IMR-90 (cell line): Measurements from ENCODE around the gene ILF3.

Source experiments
- BHLHE40 ChIP-seq: fragments of 150-350 bp; IDR thresholded peaks from 2 replicates; pipeline ENCODE4 v1.6.1; 2016; ENCODE audit warnings: mild to moderate bottlenecking, low read depth, low read length
- CEBPB ChIP-seq: IDR thresholded peaks from 2 replicates; pipeline ENCODE4 v1.6.1; 2012; ENCODE audit warnings: low read depth, low read length, improper control_type of control experiment
- FOS ChIP-seq: fragments of 150-350 bp; IDR thresholded peaks from 2 replicates; pipeline ENCODE4 v1.6.1; 2016; ENCODE audit warnings: low read depth, low read length
- POLR2A ChIP-seq: IDR thresholded peaks from 2 replicates; pipeline ENCODE4 v1.6.1; 2012; ENCODE audit warnings: mild to moderate bottlenecking, low read depth, low read length
- RAD21 ChIP-seq: IDR thresholded peaks from 2 replicates; pipeline ENCODE4 v1.6.1; 2012; ENCODE audit warnings: low read length, improper control_type of control experiment
- TF ChIP-seq, protein P1 (sequence below): conservative IDR thresholded peaks from 2 replicates; pipeline ENCODE4 v1.5.1; 2012; ENCODE audit warnings: mild to moderate bottlenecking, low read depth, low read length, improper control_type of control experiment

DNA sequence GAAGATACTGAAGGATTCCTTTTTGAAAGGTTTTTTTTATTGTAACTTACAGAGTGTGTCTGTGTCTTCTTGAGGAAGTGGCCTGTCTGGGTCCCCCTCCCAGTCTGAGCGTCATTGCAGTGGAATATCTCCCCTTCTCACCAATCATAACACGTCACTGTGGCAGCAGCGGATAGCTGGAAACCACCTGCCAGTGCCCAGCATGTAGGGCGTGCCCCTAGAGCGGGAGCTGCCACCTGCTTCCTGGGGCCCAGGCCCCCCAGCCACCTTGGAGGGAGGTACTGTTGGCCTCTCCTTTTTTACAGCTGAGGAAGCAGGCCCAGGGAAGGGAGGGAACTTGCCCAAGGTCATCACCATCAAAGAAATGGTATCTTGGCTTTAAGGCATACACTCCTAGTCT lies 59.2 kb downstream of the ILF3 start:
- TF ChIP-seq, protein P1, sequence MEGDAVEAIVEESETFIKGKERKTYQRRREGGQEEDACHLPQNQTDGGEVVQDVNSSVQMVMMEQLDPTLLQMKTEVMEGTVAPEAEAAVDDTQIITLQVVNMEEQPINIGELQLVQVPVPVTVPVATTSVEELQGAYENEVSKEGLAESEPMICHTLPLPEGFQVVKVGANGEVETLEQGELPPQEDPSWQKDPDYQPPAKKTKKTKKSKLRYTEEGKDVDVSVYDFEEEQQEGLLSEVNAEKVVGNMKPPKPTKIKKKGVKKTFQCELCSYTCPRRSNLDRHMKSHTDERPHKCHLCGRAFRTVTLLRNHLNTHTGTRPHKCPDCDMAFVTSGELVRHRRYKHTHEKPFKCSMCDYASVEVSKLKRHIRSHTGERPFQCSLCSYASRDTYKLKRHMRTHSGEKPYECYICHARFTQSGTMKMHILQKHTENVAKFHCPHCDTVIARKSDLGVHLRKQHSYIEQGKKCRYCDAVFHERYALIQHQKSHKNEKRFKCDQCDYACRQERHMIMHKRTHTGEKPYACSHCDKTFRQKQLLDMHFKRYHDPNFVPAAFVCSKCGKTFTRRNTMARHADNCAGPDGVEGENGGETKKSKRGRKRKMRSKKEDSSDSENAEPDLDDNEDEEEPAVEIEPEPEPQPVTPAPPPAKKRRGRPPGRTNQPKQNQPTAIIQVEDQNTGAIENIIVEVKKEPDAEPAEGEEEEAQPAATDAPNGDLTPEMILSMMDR: no peak
- TF ChIP-seq POLR2A (no peak), BHLHE40 (no peak), RAD21 (no peak), FOS (no peak), CEBPB (no peak)
